Fibroblast of skin of back (primary cell): ENCODE results near the gene HBA2.
"Not testable (repeated sequence)": the region's sequence is repeated elsewhere in the genome, so short reads cannot be mapped to it uniquely, and the experiment has no call there.

Experiments
- DNase-seq: peaks from one replicate; pipeline ENCODE4 v3.0.0-alpha.2; 2013

HBA2 gene

DNA sequence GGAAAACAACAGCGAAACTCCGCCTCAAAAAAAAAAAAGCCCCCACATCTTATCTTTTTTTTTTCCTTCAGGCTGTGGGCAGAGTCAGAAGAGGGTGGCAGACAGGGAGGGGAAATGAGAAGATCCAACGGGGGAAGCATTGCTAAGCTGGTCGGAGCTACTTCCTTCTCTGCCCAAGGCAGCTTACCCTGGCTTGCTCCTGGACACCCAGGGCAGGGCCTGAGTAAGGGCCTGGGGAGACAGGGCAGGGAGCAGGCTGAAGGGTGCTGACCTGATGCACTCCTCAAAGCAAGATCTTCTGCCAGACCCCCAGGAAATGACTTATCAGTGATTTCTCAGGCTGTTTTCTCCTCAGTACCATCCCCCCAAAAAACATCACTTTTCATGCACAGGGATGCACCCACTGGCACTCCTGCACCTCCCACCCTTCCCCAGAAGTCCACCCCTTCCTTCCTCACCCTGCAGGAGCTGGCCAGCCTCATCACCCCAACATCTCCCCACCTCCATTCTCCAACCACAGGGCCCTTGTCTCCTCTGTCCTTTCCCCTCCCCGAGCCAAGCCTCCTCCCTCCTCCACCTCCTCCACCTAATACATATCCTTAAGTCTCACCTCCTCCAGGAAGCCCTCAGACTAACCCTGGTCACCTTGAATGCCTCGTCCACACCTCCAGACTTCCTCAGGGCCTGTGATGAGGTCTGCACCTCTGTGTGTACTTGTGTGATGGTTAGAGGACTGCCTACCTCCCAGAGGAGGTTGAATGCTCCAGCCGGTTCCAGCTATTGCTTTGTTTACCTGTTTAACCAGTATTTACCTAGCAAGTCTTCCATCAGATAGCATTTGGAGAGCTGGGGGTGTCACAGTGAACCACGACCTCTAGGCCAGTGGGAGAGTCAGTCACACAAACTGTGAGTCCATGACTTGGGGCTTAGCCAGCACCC lies 2.6 kb downstream of the HBA2 start:
- no peak for DNase-seq

DNA sequence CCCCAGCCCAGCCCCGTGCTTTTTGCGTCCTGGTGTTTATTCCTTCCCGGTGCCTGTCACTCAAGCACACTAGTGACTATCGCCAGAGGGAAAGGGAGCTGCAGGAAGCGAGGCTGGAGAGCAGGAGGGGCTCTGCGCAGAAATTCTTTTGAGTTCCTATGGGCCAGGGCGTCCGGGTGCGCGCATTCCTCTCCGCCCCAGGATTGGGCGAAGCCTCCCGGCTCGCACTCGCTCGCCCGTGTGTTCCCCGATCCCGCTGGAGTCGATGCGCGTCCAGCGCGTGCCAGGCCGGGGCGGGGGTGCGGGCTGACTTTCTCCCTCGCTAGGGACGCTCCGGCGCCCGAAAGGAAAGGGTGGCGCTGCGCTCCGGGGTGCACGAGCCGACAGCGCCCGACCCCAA lies 3.3 kb downstream of the HBA2 start:
- DNase-seq = not testable (repeated sequence)

DNA sequence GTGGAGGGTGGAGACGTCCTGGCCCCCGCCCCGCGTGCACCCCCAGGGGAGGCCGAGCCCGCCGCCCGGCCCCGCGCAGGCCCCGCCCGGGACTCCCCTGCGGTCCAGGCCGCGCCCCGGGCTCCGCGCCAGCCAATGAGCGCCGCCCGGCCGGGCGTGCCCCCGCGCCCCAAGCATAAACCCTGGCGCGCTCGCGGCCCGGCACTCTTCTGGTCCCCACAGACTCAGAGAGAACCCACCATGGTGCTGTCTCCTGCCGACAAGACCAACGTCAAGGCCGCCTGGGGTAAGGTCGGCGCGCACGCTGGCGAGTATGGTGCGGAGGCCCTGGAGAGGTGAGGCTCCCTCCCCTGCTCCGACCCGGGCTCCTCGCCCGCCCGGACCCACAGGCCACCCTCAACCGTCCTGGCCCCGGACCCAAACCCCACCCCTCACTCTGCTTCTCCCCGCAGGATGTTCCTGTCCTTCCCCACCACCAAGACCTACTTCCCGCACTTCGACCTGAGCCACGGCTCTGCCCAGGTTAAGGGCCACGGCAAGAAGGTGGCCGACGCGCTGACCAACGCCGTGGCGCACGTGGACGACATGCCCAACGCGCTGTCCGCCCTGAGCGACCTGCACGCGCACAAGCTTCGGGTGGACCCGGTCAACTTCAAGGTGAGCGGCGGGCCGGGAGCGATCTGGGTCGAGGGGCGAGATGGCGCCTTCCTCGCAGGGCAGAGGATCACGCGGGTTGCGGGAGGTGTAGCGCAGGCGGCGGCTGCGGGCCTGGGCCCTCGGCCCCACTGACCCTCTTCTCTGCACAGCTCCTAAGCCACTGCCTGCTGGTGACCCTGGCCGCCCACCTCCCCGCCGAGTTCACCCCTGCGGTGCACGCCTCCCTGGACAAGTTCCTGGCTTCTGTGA lies 4.1 kb downstream of the HBA2 start, which contains the start of gene HBA1:
HBA1 (plus strand) TSS at position 204 of the 906 bp plus-strand sequence; CDS start at position 241, 37 bp downstream.
- DNase-seq = not testable (repeated sequence)

DNA sequence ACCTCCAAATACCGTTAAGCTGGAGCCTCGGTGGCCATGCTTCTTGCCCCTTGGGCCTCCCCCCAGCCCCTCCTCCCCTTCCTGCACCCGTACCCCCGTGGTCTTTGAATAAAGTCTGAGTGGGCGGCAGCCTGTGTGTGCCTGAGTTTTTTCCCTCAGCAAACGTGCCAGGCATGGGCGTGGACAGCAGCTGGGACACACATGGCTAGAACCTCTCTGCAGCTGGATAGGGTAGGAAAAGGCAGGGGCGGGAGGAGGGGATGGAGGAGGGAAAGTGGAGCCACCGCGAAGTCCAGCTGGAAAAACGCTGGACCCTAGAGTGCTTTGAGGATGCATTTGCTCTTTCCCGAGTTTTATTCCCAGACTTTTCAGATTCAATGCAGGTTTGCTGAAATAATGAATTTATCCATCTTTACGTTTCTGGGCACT lies 4.7 kb downstream of the HBA2 start:
- no peak for DNase-seq

DNA sequence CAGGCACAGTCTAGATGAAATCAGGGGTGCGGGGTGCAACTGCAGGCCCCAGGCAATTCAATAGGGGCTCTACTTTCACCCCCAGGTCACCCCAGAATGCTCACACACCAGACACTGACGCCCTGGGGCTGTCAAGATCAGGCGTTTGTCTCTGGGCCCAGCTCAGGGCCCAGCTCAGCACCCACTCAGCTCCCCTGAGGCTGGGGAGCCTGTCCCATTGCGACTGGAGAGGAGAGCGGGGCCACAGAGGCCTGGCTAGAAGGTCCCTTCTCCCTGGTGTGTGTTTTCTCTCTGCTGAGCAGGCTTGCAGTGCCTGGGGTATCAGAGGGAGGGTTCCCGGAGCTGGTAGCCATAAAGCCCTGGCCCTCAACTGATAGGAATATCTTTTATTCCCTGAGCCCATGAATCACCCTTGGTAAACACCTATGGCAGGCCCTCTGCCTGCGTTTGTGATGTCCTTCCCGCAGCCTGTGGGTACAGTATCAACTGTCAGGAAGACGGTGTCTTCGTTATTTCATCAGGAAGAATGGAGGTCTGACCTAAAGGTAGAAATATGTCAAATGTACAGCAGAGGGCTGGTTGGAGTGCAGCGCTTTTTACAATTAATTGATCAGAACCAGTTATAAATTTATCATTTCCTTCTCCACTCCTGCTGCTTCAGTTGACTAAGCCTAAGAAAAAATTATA lies 5.4 kb downstream of the HBA2 start:
- DNase-seq = no peak

DNA sequence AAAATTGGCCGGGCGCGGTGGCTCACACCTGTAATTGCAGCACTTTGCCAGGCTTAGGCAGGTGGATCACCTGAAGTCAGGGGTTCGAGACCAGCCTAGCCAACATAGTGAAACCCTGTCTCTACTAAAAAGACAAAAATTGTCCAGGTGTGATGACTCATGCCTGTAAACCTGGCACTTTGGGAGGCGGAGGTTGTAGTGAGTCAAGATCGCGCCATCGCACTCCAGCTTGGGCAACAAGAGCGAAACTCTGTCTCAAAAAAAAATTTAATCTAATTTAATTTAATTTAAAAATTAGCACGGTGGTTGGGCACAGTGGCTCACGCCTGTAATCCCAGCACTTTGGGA lies 6.0 kb downstream of the HBA2 start:
- DNase-seq = no peak

DNA sequence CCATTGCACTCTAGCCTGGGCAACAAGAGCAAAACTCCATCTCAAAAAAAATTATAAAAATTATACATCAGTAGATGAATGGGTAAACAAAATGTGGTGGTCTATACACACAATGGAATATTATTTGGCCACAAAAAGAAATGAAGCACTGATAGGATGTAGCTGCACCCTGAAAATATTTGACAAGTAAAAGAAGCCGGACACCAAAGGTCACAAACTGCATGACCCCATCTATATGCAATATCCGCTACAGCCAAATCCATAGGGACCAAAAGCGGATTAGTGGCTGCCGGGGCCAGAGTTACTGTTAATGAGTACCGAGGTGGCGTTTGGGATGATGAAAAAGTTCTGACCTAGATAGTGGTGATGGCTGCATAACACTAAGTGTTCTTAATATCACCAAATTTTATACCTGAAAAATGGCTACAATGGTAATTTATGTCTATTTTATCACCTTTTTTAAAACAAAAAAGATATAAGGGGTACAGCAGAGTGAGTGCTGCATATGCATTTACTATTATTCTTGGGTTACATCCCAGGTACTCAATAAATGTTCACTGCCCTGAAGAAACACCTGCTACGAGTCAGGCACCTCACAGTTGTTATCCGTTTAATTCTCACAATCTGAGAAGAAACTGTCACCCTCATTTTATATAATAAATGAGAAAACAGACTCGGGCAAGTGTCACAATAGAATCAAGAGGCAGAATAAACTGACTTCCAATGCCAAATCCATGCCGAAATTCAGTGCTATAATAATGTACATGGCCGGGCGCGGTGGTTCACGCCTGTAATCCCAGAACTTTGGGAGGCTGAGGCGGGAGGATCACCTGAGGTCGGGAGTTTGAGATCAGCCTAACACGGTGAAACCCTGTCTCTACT lies 6.8 kb downstream of the HBA2 start:
- DNase-seq = no peak

DNA sequence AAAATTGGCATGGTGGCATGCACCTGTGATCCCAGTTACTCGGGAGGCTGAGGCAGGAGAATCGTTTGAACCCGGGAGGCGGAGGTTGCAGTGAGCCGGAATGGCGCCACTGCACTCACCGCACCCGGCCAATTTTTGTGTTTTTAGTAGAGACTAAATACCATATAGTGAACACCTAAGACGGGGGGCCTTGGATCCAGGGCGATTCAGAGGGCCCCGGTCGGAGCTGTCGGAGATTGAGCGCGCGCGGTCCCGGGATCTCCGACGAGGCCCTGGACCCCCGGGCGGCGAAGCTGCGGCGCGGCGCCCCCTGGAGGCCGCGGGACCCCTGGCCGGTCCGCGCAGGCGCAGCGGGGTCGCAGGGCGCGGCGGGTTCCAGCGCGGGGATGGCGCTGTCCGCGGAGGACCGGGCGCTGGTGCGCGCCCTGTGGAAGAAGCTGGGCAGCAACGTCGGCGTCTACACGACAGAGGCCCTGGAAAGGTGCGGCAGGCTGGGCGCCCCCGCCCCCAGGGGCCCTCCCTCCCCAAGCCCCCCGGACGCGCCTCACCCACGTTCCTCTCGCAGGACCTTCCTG lies 7.5 kb downstream of the HBA2 start, which contains the start of gene HBQ1:
HBQ1 (plus strand) TSS at position 359 of the 575 bp plus-strand sequence; CDS start at position 387, 28 bp downstream.
- peak; percentile 39 for DNase-seq

DNA sequence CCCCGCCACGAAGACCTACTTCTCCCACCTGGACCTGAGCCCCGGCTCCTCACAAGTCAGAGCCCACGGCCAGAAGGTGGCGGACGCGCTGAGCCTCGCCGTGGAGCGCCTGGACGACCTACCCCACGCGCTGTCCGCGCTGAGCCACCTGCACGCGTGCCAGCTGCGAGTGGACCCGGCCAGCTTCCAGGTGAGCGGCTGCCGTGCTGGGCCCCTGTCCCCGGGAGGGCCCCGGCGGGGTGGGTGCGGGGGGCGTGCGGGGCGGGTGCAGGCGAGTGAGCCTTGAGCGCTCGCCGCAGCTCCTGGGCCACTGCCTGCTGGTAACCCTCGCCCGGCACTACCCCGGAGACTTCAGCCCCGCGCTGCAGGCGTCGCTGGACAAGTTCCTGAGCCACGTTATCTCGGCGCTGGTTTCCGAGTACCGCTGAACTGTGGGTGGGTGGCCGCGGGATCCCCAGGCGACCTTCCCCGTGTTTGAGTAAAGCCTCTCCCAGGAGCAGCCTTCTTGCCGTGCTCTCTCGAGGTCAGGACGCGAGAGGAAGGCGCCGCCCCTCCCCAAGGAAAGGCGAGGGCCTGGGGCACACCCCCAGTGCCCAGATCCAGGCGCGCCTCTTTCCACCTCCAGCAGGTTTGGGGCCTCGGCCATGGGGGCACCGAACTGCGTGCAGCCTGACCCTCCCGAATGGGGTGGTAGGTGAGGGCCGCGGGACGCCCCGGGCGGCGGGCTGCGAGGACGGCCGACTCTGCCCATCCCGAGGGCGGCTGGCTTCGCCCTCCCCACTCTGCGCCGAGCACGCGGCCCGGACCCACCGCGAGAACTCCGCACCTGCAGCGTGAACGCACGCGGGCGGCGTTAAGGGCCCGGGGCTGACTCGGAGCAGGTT lies 8.2 kb downstream of the HBA2 start:
- peak; percentile 62 for DNase-seq

DNA sequence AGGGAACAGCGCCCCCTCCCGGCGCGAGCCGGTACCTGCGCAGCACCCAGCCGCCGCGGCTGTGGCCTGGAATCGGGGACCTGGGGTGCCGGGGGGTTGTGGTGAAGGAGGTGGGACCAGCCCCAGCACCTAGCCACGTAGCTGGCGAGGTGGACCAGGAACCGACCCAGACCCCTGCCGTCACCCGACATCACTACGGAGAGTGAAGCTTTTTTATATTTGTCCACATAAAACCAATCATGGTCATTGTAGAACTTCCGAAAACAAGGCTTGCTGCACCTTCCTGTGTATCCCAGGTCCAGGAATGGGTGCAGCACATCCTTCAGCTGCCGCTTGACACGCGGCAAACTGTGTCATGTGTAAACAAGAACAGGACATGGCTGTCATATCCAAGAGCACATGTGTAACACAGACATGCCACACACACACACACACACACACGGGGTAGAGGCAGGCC lies 8.9 kb downstream of the HBA2 start:
- no peak for DNase-seq

DNA sequence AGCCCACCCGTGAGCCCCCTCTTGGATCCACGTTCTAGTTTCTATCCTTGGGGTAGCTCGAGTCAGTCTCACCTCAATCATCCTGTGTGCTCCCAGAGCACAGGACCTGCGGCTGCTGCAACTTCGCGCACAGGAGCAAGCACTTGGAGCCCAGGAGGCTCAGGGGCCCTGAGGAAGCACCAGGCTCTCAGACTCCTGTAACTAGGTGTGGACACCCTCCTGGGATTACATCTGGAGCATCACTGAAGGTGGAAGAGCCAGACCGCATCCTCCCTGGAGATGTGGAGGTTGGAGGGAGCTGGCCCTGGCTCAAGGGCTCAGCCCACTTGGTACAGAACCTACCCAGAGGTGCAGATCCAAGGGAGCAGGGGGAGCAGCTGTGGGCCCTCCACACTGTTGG lies 10.3 kb downstream of the HBA2 start:
- DNase-seq = no peak

DNA sequence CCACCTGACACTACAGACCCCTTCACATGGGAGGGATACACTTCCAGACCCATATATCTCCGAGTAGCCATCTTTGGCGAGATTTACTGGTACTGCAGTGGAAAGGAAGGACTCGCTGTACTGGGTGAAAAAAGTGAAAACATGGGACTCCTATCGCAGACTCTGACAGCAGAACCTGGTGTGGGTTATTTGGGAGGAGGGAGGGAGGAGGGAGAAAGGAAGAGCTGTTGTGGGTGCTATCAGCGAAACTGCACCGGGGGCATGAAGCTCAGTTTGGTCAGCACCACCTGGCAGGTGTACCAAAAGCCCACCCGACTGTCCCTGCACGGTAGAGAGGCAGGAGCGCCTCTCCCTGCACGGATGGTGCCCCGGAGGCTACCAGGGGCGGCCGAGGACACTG lies 12.5 kb downstream of the HBA2 start:
- DNase-seq = no peak

DNA sequence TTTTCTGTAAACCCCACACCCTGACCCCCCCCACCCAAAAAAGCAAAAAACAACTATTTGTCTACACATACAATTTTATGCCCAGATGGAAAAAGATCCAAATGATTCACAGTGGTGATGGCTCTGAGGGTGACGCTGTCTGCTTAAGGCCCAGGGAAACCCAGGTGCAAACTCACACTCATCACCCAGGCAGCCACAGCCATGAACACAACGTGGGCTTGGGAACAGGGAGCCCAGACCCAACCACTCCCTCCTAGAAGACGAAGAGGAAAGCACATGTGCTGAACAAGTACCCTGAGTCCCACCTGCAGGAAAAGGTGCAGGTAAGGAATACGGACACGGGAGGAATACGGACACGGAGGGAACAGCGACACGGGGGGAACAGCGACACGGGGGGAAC lies 13.0 kb downstream of the HBA2 start:
- no peak for DNase-seq

DNA sequence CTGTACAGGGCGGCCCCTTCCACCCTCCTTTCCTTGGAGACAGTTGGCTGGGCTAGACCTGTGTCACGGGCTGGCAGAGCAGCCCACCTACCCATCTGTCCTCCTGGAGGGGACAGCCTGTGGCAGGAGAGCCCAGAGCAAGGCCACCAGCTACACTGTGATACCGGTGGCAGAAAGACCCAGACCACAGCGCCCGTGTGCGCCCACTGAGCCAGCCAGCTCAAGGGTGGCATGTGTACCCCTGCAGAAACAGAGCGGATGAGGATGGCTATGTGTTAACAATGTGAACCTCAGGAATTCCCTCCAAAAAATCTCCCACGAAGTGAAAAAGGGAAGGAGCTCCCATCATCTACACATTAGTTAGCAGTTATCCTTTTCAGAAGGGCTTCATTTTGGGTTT lies 14.7 kb downstream of the HBA2 start:
- no peak for DNase-seq

DNA sequence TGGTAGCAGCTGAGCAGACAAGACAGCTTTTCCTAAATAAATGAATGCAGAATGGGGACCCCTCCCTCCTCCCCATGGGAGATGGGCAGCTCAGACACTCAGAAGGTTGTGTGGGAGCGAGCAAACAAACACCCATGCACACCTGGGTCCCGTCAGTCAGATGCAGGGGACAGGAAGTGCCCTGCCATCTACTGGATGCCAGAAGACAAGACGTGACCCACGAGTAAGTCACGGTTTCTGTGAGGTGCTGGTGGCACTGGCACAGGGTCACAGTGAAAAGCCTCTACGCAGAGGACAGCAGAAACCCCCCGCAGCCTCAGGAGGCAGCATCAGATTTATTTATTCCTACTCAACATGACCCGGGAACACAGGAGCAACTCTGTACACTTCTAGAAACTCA lies 16.0 kb downstream of the HBA2 start:
- DNase-seq = no peak

DNA sequence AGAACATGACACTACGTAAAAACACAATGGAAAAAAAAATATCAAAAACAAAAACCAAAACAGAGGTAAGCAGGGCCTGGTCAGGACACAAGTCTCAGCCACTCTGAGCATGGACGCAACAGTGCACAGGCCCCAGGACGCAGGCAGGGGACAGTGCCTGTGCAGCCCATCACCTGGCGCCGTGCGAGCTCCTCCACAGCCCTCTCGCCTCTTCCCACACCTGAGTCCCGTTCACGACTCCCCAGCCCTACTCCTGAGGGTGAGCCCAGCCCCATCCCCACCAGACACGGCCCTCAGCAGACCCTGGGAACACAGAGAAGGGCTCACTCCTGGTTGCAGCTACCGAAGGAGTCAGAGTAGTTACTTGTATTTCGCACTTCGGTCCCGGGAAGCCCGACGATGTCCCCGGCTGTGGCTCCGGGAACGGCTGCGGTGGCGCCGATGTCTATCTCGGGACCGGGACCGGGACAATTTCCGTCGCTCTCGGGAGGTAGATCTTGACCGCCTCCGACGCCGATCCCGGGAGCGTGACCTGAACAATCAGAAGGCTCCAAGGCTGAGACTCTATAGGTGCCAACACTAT lies 17.0 kb downstream of the HBA2 start:
- DNase-seq = no peak

DNA sequence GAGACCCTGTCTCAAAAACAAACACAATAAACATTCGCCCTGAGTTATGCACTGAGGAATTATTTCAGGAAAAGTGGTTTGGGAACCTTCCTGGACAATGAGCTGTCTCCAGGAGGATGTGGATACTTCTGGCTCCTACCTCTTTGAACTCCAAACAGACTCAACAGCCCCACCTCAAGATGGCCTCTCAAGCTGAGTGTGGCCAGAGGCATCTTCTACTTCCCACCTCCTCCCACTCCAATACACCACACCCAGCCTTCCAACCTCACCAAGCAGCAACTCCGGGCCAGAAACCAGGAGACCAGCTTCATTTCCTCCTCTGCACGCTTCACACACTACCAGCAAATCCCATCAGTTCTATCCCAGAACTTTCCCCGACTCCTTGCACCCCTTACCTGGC lies 19.2 kb downstream of the HBA2 start:
- no peak for DNase-seq

DNA sequence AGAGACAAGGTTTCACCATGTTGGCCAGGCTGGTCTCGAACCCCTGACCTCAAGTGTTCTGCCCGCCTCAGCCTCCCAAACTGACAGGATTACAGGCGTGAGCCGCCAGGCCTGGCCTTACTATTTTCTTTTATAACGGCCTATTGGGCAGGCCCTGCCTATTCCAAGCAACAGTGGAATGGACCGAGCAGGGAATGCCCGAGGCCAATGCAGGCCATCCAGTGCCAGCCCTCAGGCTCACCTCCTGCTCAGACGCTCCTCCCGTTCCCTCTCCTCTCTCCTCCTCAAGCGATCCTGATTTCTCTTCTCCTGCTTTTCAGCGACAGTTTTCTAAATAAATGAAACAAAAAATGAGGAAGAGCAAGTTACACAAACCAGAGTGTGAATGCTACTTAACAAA lies 20.0 kb downstream of the HBA2 start:
- DNase-seq = no peak

DNA sequence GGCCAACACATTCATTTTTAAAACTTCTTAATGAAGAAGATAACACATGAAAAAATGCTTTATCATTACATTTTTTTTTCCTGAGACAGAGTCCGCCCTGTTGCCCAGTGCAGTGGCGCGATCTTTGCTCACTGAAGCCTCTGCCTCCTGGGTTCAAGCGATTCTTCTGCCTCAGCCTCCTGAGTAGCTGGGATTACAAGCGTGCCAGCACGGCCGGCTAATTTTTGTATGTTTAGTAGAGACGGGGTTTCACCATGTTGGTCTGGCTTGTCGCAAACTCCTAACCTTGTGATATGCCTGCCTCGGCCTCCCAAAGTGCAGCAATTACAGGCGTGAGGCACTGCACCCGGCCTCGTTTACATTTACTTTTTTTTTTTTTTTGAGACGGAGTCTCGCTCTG lies 20.8 kb downstream of the HBA2 start:
- no peak for DNase-seq

DNA sequence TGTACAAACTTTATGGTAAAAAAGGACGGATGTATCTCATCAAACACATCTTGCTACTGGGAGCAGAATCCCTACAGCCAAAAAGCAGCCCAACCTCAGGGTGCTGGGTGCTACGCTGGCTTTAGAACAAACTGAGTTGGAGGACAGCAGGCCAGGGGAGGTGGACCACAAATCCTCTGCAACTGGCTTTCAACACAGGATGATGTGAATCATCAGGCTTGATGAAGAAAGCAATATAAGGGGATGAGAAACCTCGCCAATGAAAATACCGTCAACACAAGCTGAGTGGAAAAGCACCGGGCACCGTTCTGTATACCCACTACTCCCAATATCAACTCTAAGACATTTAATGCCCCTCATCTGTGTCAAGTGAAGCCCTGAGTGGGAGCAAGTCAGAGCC lies 21.8 kb downstream of the HBA2 start:
- no peak for DNase-seq
